ENCODE measurements around the gene SGMS2. TPM values are rescaled to one million over a fixed set of nuclear protein-coding genes. Genes with fewer than 3 reads are reported as not detected.

SGMS2 gene
- total and polyA plus RNA-seq, 2 of the 13 experiments (the other 11 are each of a cell fraction or from before 2014, with no cell fraction given): 1.2 to 1.7 TPM

DNA sequence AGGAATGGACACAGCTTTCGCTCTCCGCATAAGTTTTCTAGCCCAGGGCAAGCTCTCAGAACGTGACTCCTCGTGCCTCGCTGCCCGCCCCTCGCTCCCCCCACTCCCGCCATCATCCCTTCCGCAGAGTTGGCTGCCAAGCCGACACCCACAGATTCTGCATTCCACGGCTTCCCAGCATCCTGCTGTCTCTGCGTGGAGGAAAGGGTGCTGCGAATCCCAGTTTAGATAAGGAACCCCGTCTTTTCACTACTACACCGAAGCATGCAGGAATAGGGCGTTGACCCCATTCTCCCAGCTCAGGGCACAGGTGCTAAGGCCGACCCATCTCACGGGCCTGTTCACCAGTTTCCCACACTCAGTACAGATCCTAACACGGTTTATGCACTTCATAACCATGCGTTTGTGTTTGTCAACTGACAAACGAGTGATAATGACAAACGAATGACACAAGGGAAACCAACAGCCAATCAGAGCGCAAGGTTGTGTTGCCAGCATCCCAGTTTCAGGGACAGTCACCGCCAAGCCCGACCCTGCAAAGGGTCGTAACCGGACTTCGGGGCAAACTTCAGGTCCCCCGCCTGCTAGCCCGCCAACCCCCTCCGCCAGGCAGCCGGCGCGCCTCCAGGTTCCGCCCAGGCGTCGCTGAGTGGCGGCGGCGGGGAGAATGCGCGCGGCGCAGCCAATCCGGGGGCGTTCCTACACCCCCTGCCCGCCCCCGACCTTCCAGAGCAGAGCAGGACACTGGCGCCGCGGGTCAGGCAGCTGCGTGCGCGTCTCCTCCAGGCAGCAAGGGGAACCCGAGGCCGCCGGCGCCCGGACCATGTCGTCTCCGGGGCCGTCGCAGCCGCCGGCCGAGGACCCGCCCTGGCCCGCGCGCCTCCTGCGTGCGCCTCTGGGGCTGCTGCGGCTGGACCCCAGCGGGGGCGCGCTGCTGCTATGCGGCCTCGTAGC lies 106.4 kb downstream of the SGMS2 start, which contains the start of gene CYP2U1 (continued):
- TF ChIP-seq ZFX (CRISPR knock-in tag; IDR thresholded peaks at IDR 0.05; ENCODE audit: low read depth) (peak; percentile 48; the same call in 1 of the 2 replicates), STAG1 (CRISPR knock-in tag; IDR thresholded peaks at IDR 0.05) (no peak), ZNF577 (CRISPR knock-in tag; IDR thresholded peaks at IDR 0.05; ENCODE audit: borderline replicate concordance, low read depth) (no peak), AKAP8 (CRISPR knock-in tag; IDR thresholded peaks at IDR 0.05) (no peak), ZFP82 (CRISPR knock-in tag; IDR thresholded peaks at IDR 0.05; ENCODE audit: borderline replicate concordance) (no peak), ASH2L (IDR thresholded peaks at IDR 0.05; ENCODE audit: insufficient read length, low read depth, low read length) (peak; percentile 42), GTF3A (CRISPR knock-in tag; conservative IDR thresholded peaks at IDR 0.05) (no peak), CCDC6 (CRISPR knock-in tag; IDR thresholded peaks at IDR 0.05) (peak; percentile 27; the same call in 1 of the 2 replicates), ZNF260 (CRISPR knock-in tag; IDR thresholded peaks at IDR 0.05; ENCODE audit: borderline replicate concordance, low read depth) (no peak), ZSCAN31 (CRISPR knock-in tag; IDR thresholded peaks at IDR 0.05; ENCODE audit: low read depth) (peak; percentile 85; the same call in 1 of the 2 replicates), ZFP36L2 (CRISPR knock-in tag; IDR thresholded peaks at IDR 0.05) (no peak), ZNF615 (CRISPR knock-in tag; IDR thresholded peaks at IDR 0.05; ENCODE audit: borderline replicate concordance) (no peak), KDM6A (CRISPR knock-in tag; IDR thresholded peaks at IDR 0.05; ENCODE audit: low read depth) (no peak), RFXANK (CRISPR knock-in tag; IDR thresholded peaks at IDR 0.05) (no peak), KDM3A (CRISPR knock-in tag; IDR thresholded peaks at IDR 0.05; ENCODE audit: low read depth) (no peak), ZNF720 (CRISPR knock-in tag; IDR thresholded peaks at IDR 0.05) (no peak), IRF2 (CRISPR knock-in tag; IDR thresholded peaks at IDR 0.05) (peak; percentile 10; the same call in 1 of the 2 replicates), ZBTB42 (CRISPR knock-in tag; IDR thresholded peaks at IDR 0.05) (no peak), PCBP2 (optimal IDR thresholded peaks at IDR 0.05; ENCODE audit: low read depth, low read length, poor library complexity, severe bottlenecking) (no peak)
- TF ChIP-seq, protein P1, sequence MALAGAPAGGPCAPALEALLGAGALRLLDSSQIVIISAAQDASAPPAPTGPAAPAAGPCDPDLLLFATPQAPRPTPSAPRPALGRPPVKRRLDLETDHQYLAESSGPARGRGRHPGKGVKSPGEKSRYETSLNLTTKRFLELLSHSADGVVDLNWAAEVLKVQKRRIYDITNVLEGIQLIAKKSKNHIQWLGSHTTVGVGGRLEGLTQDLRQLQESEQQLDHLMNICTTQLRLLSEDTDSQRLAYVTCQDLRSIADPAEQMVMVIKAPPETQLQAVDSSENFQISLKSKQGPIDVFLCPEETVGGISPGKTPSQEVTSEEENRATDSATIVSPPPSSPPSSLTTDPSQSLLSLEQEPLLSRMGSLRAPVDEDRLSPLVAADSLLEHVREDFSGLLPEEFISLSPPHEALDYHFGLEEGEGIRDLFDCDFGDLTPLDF (CRISPR knock-in tag; IDR thresholded peaks at IDR 0.05): peak; percentile 50; the same call in 1 of the 2 replicates
- TF ChIP-seq, protein P2, sequence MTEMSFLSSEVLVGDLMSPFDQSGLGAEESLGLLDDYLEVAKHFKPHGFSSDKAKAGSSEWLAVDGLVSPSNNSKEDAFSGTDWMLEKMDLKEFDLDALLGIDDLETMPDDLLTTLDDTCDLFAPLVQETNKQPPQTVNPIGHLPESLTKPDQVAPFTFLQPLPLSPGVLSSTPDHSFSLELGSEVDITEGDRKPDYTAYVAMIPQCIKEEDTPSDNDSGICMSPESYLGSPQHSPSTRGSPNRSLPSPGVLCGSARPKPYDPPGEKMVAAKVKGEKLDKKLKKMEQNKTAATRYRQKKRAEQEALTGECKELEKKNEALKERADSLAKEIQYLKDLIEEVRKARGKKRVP (CRISPR knock-in tag; IDR thresholded peaks at IDR 0.05): no peak
- TF ChIP-seq, protein P3, sequence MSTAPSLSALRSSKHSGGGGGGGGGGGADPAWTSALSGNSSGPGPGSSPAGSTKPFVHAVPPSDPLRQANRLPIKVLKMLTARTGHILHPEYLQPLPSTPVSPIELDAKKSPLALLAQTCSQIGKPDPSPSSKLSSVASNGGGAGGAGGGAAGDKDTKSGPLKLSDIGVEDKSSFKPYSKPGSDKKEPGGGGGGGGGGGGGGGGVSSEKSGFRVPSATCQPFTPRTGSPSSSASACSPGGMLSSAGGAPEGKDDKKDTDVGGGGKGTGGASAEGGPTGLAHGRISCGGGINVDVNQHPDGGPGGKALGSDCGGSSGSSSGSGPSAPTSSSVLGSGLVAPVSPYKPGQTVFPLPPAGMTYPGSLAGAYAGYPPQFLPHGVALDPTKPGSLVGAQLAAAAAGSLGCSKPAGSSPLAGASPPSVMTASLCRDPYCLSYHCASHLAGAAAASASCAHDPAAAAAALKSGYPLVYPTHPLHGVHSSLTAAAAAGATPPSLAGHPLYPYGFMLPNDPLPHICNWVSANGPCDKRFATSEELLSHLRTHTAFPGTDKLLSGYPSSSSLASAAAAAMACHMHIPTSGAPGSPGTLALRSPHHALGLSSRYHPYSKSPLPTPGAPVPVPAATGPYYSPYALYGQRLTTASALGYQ (CRISPR knock-in tag; IDR thresholded peaks at IDR 0.05): no peak
- TF ChIP-seq, protein P4, sequence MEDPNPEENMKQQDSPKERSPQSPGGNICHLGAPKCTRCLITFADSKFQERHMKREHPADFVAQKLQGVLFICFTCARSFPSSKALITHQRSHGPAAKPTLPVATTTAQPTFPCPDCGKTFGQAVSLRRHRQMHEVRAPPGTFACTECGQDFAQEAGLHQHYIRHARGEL (CRISPR knock-in tag; IDR thresholded peaks at IDR 0.05): no peak
- TF ChIP-seq, protein P5, sequence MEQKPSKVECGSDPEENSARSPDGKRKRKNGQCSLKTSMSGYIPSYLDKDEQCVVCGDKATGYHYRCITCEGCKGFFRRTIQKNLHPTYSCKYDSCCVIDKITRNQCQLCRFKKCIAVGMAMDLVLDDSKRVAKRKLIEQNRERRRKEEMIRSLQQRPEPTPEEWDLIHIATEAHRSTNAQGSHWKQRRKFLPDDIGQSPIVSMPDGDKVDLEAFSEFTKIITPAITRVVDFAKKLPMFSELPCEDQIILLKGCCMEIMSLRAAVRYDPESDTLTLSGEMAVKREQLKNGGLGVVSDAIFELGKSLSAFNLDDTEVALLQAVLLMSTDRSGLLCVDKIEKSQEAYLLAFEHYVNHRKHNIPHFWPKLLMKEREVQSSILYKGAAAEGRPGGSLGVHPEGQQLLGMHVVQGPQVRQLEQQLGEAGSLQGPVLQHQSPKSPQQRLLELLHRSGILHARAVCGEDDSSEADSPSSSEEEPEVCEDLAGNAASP (CRISPR knock-in tag; IDR thresholded peaks at IDR 0.05; ENCODE audit: borderline replicate concordance): no peak
